GM23338 (cell line): Measurements from ENCODE around the gene GPR142. TPM values are rescaled to one million over a fixed set of nuclear protein-coding genes. Genes with fewer than 3 reads are reported as not detected.

Experiments
- ATAC-seq: fragments of 200-7000 bp; cut with Tn5 transposase; 3 replicates; pipeline ENCODE4 v1.9.1; 2020
- DNase-seq: peaks from one replicate; pipeline ENCODE4 v3.0.0-alpha.2; 2015; ENCODE audit warnings: low spot score
- H2AFZ ChIP-seq: fragments of 200-600 bp; sonication (generic); 2 replicates; pipeline ENCODE4 v1.8.0; 2016; ENCODE audit warnings: antibody characterized with exemption, mild to moderate bottlenecking, moderate library complexity
- H3F3A ChIP-seq: fragments of 200-600 bp; sonication (generic); replicated peaks from 2 replicates; pipeline ENCODE4 v1.8.0; 2017; ENCODE audit warnings: antibody characterized with exemption, mixed run types, low read depth
- H3K27ac ChIP-seq: fragments of 200-600 bp; sonication (generic); 2 replicates; pipeline ENCODE4 v1.6.1; 2016; ENCODE audit warnings: low read depth
- H3K27me3 ChIP-seq: fragments of 200-600 bp; sonication (generic); 2 replicates; pipeline ENCODE4 v1.8.0; 2016; ENCODE audit warnings: mild to moderate bottlenecking, mixed run types, moderate library complexity; ENCODE audit not compliant: insufficient read depth
- H3K36me3 ChIP-seq: fragments of 200-600 bp; sonication (generic); 2 replicates; pipeline ENCODE4 v1.8.0; 2016; ENCODE audit warnings: mild to moderate bottlenecking; ENCODE audit not compliant: insufficient read depth
- H3K4me1 ChIP-seq: fragments of 200-600 bp; sonication (generic); 2 replicates; pipeline ENCODE4 v1.8.0; 2016; ENCODE audit warnings: mild to moderate bottlenecking, moderate library complexity; ENCODE audit not compliant: insufficient read depth
- H3K4me2 ChIP-seq: fragments of 200-600 bp; sonication (generic); 2 replicates; pipeline ENCODE4 v1.7.1; 2017; ENCODE audit warnings: mixed run types
- H3K4me3 ChIP-seq: fragments of 200-600 bp; sonication (generic); 2 replicates; pipeline ENCODE4 v1.6.1; 2016; ENCODE audit warnings: mixed run types
- H3K79me2 ChIP-seq: fragments of 200-600 bp; sonication (generic); replicated peaks from 2 replicates; pipeline ENCODE4 v1.8.0; 2017; ENCODE audit warnings: mild to moderate bottlenecking; ENCODE audit not compliant: insufficient read depth
- H3K9me2 ChIP-seq: fragments of 200-600 bp; sonication (generic); 2 replicates; pipeline ENCODE4 v1.8.0; 2017; ENCODE audit not compliant: insufficient read depth
- H4K20me1 ChIP-seq: fragments of 200-600 bp; sonication (generic); replicated peaks from 2 replicates; pipeline ENCODE4 v1.8.0; 2017; ENCODE audit warnings: mild to moderate bottlenecking; ENCODE audit not compliant: insufficient read depth
- H3K27ac Mint-ChIP-seq: 2 replicates; pipeline ENCODE4 v1.8.0; 2020; ENCODE audit warnings: inconsistent platforms, mild to moderate bottlenecking, moderate library complexity, mixed read lengths
- H3K27me3 Mint-ChIP-seq: 3 replicates; pipeline ENCODE4 v1.8.0; 2022; ENCODE audit warnings: low read depth, mild to moderate bottlenecking, moderate library complexity, mixed read lengths, inconsistent platforms; ENCODE audit not compliant: insufficient read depth, poor library complexity
- H3K36me3 Mint-ChIP-seq: 3 replicates; pipeline ENCODE4 v1.8.0; 2021; ENCODE audit warnings: low read depth, mild to moderate bottlenecking, inconsistent platforms, moderate library complexity, mixed read lengths
- H3K4me1 Mint-ChIP-seq: 3 replicates; pipeline ENCODE4 v1.8.0; 2020; ENCODE audit warnings: mild to moderate bottlenecking, inconsistent platforms, mixed read lengths
- H3K4me3 Mint-ChIP-seq: 3 replicates; pipeline ENCODE4 v1.8.0; 2021; ENCODE audit warnings: moderate library complexity, mild to moderate bottlenecking, inconsistent platforms, mixed read lengths
- H3K9me3 Mint-ChIP-seq: 3 replicates; pipeline ENCODE4 v1.8.0; 2020; ENCODE audit warnings: moderate library complexity, mild to moderate bottlenecking, inconsistent platforms, mixed read lengths
- CREB1 ChIP-seq: fragments of 250-450 bp; sonication (Bioruptor Pico); IDR thresholded peaks from 2 replicates; pipeline ENCODE4 v1.5.0; 2020; ENCODE audit warnings: low read depth, mild to moderate bottlenecking, moderate library complexity
- CTCF ChIP-seq, 2 experiments: fragments of 200-600 bp in 1 of 2; sonication (generic) in 1 of 2; conservative IDR thresholded peaks; 2 replicates each; pipeline versions ENCODE4 v1.5.1 to v1.6.1; 2016 to 2017; ENCODE audit warnings: antibody characterized with exemption in 2 of 2, low read depth in 2 of 2, mild to moderate bottlenecking in 2 of 2, moderate library complexity in 1 of 2
- ETS1 ChIP-seq: IDR thresholded peaks from 2 replicates; pipeline ENCODE4 v1.6.1; 2016; ENCODE audit warnings: antibody characterized with exemption
- EZH2 ChIP-seq: fragments of 200-600 bp; sonication (generic); IDR thresholded peaks from one replicate; pipeline ENCODE4 v1.8.0; 2017; ENCODE audit warnings: antibody characterized with exemption, mild to moderate bottlenecking, low read depth; ENCODE audit not compliant: unreplicated experiment
- EZH2phosphoT487 ChIP-seq: fragments of 200-600 bp; sonication (generic); IDR thresholded peaks from one replicate; pipeline ENCODE4 v1.8.1; 2018; ENCODE audit warnings: antibody characterized with exemption; ENCODE audit not compliant: unreplicated experiment
- JUNB ChIP-seq: IDR thresholded peaks from one replicate; pipeline ENCODE4 v1.6.1; 2016; ENCODE audit warnings: antibody characterized with exemption; ENCODE audit not compliant: unreplicated experiment
- NANOG ChIP-seq: IDR thresholded peaks from 2 replicates; pipeline ENCODE4 v1.6.1; 2016; ENCODE audit warnings: antibody characterized with exemption, borderline replicate concordance
- POLR2AphosphoS5 ChIP-seq: IDR thresholded peaks from 2 replicates; pipeline ENCODE4 v1.6.1; 2016; ENCODE audit warnings: antibody characterized with exemption, low read depth
- REST ChIP-seq: IDR thresholded peaks from one replicate; pipeline ENCODE4 v1.6.1; 2018; ENCODE audit warnings: antibody characterized with exemption; ENCODE audit not compliant: unreplicated experiment
- STAT1 ChIP-seq: IDR thresholded peaks from one replicate; pipeline ENCODE4 v1.6.1; 2016; ENCODE audit warnings: antibody characterized with exemption; ENCODE audit not compliant: unreplicated experiment
- ZNF114 ChIP-seq: fragments of 250-450 bp; sonication (Bioruptor Pico); IDR thresholded peaks from 2 replicates; pipeline ENCODE4 v1.5.0; 2020; ENCODE audit warnings: mild to moderate bottlenecking, moderate library complexity
- ZNF331 ChIP-seq: fragments of 250-450 bp; sonication (Bioruptor Pico); IDR thresholded peaks from 2 replicates; pipeline ENCODE4 v1.5.0; 2020; ENCODE audit warnings: low read depth, mild to moderate bottlenecking, moderate library complexity
- ZNF462 ChIP-seq: fragments of 250-450 bp; sonication (Bioruptor Pico); IDR thresholded peaks from 2 replicates; pipeline ENCODE4 v1.5.0; 2020; ENCODE audit warnings: mild to moderate bottlenecking, moderate library complexity
- polyA plus RNA-seq: library from polyadenylated mRNA; unstranded; fragments of >200 nt; fragmentation: Nextera tagmentation; extraction: Ambion mirVana; gene quantifications from 2 replicates; pipeline ENCODE4 v1.2.1, GENCODE V29; 2016
- total RNA-seq: library from RNA; depleted of rRNA; stranded (reverse); fragments of >200 nt; shearing (Covaris generic); gene quantifications from 2 replicates; pipeline ENCODE4 v1.2.3, GENCODE V29; 2014

The GPR142 gene
- total and polyA plus RNA-seq, 2 experiments from 2014 or later, result not detected

GRCh38 chr17:74385201-74385600, 17.9 kb downstream of the GPR142 start:
- Histone ChIP-seq H4K20me1 (no peaks in the 10 kb centered on the region), H3F3A (0 out of 2 replicates have a peak, but pooled peaks cover 3% of the 10 kb centered on the region), H3K4me2 (no peak overlapping the region), H3K9me2 (no peaks in the 10 kb centered on the region), H3K79me2 (no peaks in the 10 kb centered on the region), H3K27me3 (no peaks in the 10 kb centered on the region), H3K4me3 (no peak overlapping the region), H3K4me1 (peaks cover 27% of the 10 kb centered on the region), H3K27ac (no peak overlapping the region), H3K36me3 (no peaks in the 10 kb centered on the region), H2AFZ (no peak overlapping the region)
- no peak for ATAC-seq
- TF ChIP-seq ZNF331, result no peak
- no peak for TF ChIP-seq JUNB
- TF ChIP-seq REST, result no peak
- TF ChIP-seq EZH2phosphoT487, result no peak
- no peak for TF ChIP-seq POLR2AphosphoS5
- no peak for TF ChIP-seq ETS1
- no peak for TF ChIP-seq CTCF (conservative IDR thresholded peaks at IDR 0.05; ENCODE audit: low read depth in 2 of 2)
- no peak for TF ChIP-seq EZH2
- TF ChIP-seq ZNF462 (CRISPR knock-in tag), result no peak
- TF ChIP-seq NANOG, result no peak
- TF ChIP-seq CREB1, result no peak
- no peak for TF ChIP-seq STAT1
- TF ChIP-seq ZNF114, result no peak
- H3K27ac Mint-ChIP-seq, result no peak overlapping the region
- no peaks in the 10 kb centered on the region for H3K9me3 Mint-ChIP-seq
- H3K4me1 Mint-ChIP-seq, result peaks cover 38% of the 10 kb centered on the region
- H3K36me3 Mint-ChIP-seq, result no peaks in the 10 kb centered on the region
- H3K4me3 Mint-ChIP-seq, result no peak overlapping the region
- DNase-seq, result no peak
- H3K27me3 Mint-ChIP-seq, result peaks cover 18% of the 10 kb centered on the region
